GOT3 (cell line): ENCODE measurements around the gene STK25.
"Not testable (repeated sequence)": the region's sequence is repeated elsewhere in the genome, so short reads cannot be mapped to it uniquely, and the experiment has no call there.

Source experiments
- DNase-seq: peaks from one replicate; lab custom pipeline; 2025; ENCODE audit warnings: mixed read lengths; lab: John Stamatoyannopoulos, UW

STK25 gene

GRCh38 chr2:241463276-241464135 is 44.9 kb downstream of the STK25 start:
- DNase-seq = no peak

- DNase-seq = no peak
Measured at GRCh38 chr2:241461693-241462677, 46.4 kb downstream of the STK25 start.

- DNase-seq = no peak
Measured at GRCh38 chr2:241460631-241461030, 47.8 kb downstream of the STK25 start.

DNA sequence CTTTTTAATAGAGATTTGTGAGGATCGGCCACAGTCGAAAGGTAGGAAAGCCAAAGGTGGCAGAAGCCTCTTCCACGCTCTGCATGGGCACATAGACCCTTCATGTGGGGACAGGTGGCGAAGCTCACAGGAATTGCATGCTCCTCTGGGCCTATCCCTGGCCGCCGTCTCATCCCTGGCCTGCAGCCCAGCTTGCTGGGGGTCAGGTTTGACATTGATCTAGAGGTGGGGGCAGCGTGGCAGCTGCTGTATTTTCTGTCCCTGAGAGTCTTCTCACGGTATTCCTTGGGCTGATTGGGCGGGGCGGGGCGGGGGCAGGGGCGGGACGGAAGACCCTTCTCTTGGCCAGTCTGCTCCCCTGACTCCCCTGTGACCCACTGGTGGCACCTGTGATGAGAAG is 48.9 kb downstream of the STK25 start:
- DNase-seq = no peak

DNA sequence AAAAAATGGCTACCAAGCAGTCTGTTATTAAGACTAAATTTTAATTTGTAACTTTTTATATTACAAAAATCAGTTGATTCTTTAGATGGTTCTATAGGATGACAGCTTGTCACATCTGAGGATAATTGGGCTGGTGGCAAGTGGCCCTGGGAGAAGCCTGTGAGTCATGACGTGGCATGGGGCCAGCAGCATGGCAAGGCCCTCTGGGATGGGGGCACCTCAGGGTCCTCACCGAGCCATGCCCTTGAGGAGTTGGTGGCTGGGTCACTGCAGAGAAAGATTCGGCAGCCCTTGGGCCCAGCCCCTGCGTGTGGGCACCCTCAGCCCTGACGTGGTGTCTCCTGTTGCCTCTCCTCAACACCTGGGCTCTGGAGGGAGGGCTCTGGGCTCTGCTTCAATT is 49.7 kb downstream of the STK25 start:
- no peak for DNase-seq

DNA sequence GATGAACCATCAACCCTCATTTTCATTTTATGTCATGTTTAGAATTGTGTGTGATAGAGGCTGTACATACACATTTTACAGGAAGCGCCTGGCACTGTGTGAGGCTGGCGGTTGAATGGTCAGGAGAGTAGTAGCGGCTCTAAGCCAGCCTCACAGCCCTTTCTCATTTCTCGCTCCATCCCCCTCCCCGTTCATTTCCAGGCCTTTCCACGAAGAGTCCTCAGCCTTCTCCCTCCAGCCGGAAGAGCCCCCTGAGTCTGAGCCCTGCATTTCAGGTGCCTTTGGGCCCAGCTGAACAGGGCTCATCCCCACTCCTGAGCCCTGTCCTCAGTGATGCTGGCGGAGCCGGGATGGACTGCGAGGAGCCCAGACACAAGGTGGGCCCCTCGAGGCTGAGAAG is 51.8 kb downstream of the STK25 start:
- no peak for DNase-seq

GRCh38 chr2:241454837-241455485 is 53.4 kb downstream of the STK25 start:
- DNase-seq = no peak

GRCh38 chr2:241453919-241454318 is 54.5 kb downstream of the STK25 start:
- not testable (repeated sequence) for DNase-seq

DNA sequence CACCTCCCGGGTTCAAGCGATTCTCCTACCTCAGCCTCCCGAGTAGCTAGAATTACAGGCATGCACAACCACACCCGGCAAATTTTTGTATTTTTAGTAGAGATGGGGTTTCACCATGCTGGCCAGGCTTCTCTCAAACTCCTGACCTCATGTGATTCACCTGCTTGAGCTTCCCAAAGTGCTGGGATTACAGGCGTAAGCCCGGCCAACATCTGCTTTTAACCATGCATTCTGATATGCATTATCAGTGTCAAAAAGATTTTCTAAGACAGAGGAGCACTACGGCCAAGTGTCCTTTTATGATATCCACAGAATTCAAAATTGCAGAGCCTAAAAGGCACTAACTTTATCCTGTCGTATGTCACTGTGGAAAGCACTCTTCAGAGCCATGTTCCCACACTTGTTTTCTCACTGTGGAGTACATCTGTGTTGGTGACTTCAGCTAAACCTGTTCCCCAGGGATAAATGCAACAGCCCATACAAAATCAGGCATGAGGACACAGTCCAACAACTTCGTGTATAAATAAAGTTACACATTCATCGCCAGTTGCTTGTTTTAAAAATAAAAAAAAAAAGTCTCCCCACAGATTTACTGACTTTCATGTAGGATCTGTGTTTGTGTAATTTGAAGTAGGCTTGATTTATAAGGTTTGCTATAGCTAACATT is 56.4 kb downstream of the STK25 start:
- no peak for DNase-seq

GRCh38 chr2:241450092-241450491 is 58.3 kb downstream of the STK25 start:
- not testable (repeated sequence) for DNase-seq

DNA sequence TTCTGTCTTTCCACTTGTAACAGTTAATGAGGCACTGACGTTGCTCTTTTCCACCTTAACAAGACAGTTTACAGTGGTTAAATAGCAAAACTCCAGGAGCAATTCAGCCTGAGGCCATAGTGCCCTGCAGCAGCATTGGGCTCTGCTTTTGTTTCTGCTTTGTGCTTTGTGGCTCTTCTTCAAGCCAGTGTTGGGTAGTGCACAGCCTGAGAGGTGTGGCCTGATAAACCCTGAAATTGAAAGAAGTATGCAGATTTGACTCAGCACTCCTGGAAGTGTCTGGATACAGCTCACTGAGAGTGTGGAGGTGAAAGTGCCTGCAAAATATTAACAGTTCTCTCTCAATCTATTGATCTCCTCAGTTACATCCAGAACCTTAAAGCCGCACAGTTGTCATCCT is 63.0 kb downstream of the STK25 start:
- no peak for DNase-seq

GRCh38 chr2:241443486-241444223 is 64.7 kb downstream of the STK25 start:
- no peak for DNase-seq
